T-helper 1 cell treated with Interleukin-12 subunit alpha and Interleukin-12 subunit beta and Interleukin-4 antibody, amounts not matched to agents 30 μg/mL and 1 μg/mL, for 36 hours (primary cell): ENCODE data around the gene ZNF142.
"Not testable (repeated sequence)": the region's sequence is repeated elsewhere in the genome, so short reads cannot be mapped to it uniquely, and the experiment has no call there.

ENCODE experiments used
- H3K27ac Mint-ChIP-seq: one replicate; pipeline ENCODE4 v1.8.0; 2021; ENCODE audit warnings: mild to moderate bottlenecking, mixed read lengths
- H3K27me3 Mint-ChIP-seq: one replicate; pipeline ENCODE4 v1.8.0; 2021; ENCODE audit warnings: low read depth, mixed read lengths
- H3K36me3 Mint-ChIP-seq: one replicate; pipeline ENCODE4 v1.8.0; 2021; ENCODE audit warnings: low read depth, mixed read lengths
- H3K4me1 Mint-ChIP-seq: one replicate; pipeline ENCODE4 v1.8.0; 2021; ENCODE audit warnings: low read depth, mixed read lengths
- H3K4me3 Mint-ChIP-seq: one replicate; pipeline ENCODE4 v1.8.0; 2021; ENCODE audit warnings: mild to moderate bottlenecking, moderate library complexity, mixed read lengths
- H3K9me3 Mint-ChIP-seq: one replicate; pipeline ENCODE4 v1.8.0; 2021; ENCODE audit warnings: mixed read lengths

The ZNF142 gene

GRCh38 chr2:218659258-218659987, at the start of gene ZNF142, which contains the start of gene BCS1L:
TSS of gene ZNF142 (minus strand) at chr2:218659623. CDS start at chr2:218656429, 3,194 bp downstream.
TSS of gene BCS1L (plus strand) at chr2:218659683. CDS start at chr2:218660988, 1,305 bp downstream.
- peaks cover 32% of the 10 kb centered on the region for H3K36me3 Mint-ChIP-seq
- no peaks in the 10 kb centered on the region for H3K27me3 Mint-ChIP-seq
- H3K4me1 Mint-ChIP-seq = peaks cover 18% of the 10 kb centered on the region
- H3K27ac Mint-ChIP-seq = peak within 1 kb of the TSS; percentile 90
- H3K9me3 Mint-ChIP-seq = no peaks in the 10 kb centered on the region
- H3K4me3 Mint-ChIP-seq = peak within 1 kb of the TSS; percentile 96

- peaks cover 9% of the 10 kb centered on the region for H3K27me3 Mint-ChIP-seq
- H3K4me1 Mint-ChIP-seq = peaks cover 14% of the 10 kb centered on the region
- no peak overlapping the region for H3K27ac Mint-ChIP-seq
- H3K36me3 Mint-ChIP-seq = peaks cover 2% of the 10 kb centered on the region
- H3K9me3 Mint-ChIP-seq = no peaks in the 10 kb centered on the region
- H3K4me3 Mint-ChIP-seq = no peak overlapping the region
Observed at GRCh38 chr2:218708086-218708485, 48.7 kb upstream of the ZNF142 start.

- no peak overlapping the region for H3K4me3 Mint-ChIP-seq
- peaks cover 2% of the 10 kb centered on the region for H3K4me1 Mint-ChIP-seq
- no peak overlapping the region for H3K27ac Mint-ChIP-seq
- H3K36me3 Mint-ChIP-seq = no peaks in the 10 kb centered on the region
- peaks cover 9% of the 10 kb centered on the region for H3K27me3 Mint-ChIP-seq
- H3K9me3 Mint-ChIP-seq = no peaks in the 10 kb centered on the region
Observed at GRCh38 chr2:218703341-218703740, 43.9 kb upstream of the ZNF142 start.

GRCh38 chr2:218701806-218702205, 42.4 kb upstream of the ZNF142 start:
- Mint-ChIP-seq H3K27me3 (peaks cover 9% of the 10 kb centered on the region), H3K36me3 (no peaks in the 10 kb centered on the region), H3K4me3 (no peak overlapping the region), H3K27ac (no peak overlapping the region), H3K9me3 (no peaks in the 10 kb centered on the region), H3K4me1 (no peaks in the 10 kb centered on the region)

- no peak overlapping the region for H3K27ac Mint-ChIP-seq
- no peak overlapping the region for H3K4me3 Mint-ChIP-seq
- peaks cover 2% of the 10 kb centered on the region for H3K36me3 Mint-ChIP-seq
- H3K9me3 Mint-ChIP-seq = no peaks in the 10 kb centered on the region
- H3K4me1 Mint-ChIP-seq = no peaks in the 10 kb centered on the region
- peaks cover 6% of the 10 kb centered on the region for H3K27me3 Mint-ChIP-seq
Observed at GRCh38 chr2:218698885-218699284, 39.5 kb upstream of the ZNF142 start.

- H3K27ac Mint-ChIP-seq = no peak overlapping the region
- H3K27me3 Mint-ChIP-seq = no peaks in the 10 kb centered on the region
- H3K9me3 Mint-ChIP-seq = no peaks in the 10 kb centered on the region
- H3K4me3 Mint-ChIP-seq = no peak overlapping the region
- no peaks in the 10 kb centered on the region for H3K4me1 Mint-ChIP-seq
- peaks cover 2% of the 10 kb centered on the region for H3K36me3 Mint-ChIP-seq
Observed at GRCh38 chr2:218694405-218695145, 35.2 kb upstream of the ZNF142 start.

GRCh38 chr2:218691234-218691633, 31.8 kb upstream of the ZNF142 start:
- H3K4me1 Mint-ChIP-seq = peaks cover 2% of the 10 kb centered on the region
- peaks cover 2% of the 10 kb centered on the region for H3K36me3 Mint-ChIP-seq
- no peak overlapping the region for H3K4me3 Mint-ChIP-seq
- H3K27ac Mint-ChIP-seq = no peak overlapping the region
- no peaks in the 10 kb centered on the region for H3K27me3 Mint-ChIP-seq
- H3K9me3 Mint-ChIP-seq = no peaks in the 10 kb centered on the region

- not testable (repeated sequence) for H3K9me3 Mint-ChIP-seq, H3K27me3 Mint-ChIP-seq, H3K36me3 Mint-ChIP-seq, H3K27ac Mint-ChIP-seq, H3K4me1 Mint-ChIP-seq, H3K4me3 Mint-ChIP-seq
Observed at GRCh38 chr2:218687400-218688060, 28.1 kb upstream of the ZNF142 start.

- Mint-ChIP-seq H3K9me3 (no peaks in the 10 kb centered on the region), H3K27me3 (no peaks in the 10 kb centered on the region), H3K36me3 (no peaks in the 10 kb centered on the region), H3K4me3 (no peak overlapping the region), H3K4me1 (no peaks in the 10 kb centered on the region), H3K27ac (no peak overlapping the region)
Observed at GRCh38 chr2:218680061-218680460, 20.6 kb upstream of the ZNF142 start.

- Mint-ChIP-seq H3K4me3 (no peak overlapping the region), H3K27ac (no peak overlapping the region), H3K9me3 (no peaks in the 10 kb centered on the region), H3K27me3 (no peaks in the 10 kb centered on the region), H3K36me3 (no peaks in the 10 kb centered on the region), H3K4me1 (no peaks in the 10 kb centered on the region)
Observed at GRCh38 chr2:218679119-218679518, 19.7 kb upstream of the ZNF142 start.

- Mint-ChIP-seq H3K4me1 (peaks cover 20% of the 10 kb centered on the region), H3K9me3 (no peaks in the 10 kb centered on the region), H3K27me3 (no peaks in the 10 kb centered on the region), H3K27ac (peak within 1 kb of the TSS; percentile 91), H3K36me3 (peaks cover 6% of the 10 kb centered on the region), H3K4me3 (peak within 1 kb of the TSS; percentile 98)
Observed at GRCh38 chr2:218671654-218672566, 12.5 kb upstream of the ZNF142 start, which contains the start of the genes RNF25 and STK36. TSS of gene RNF25 (minus strand) at chr2:218672002. CDS start at chr2:218671970, 32 bp downstream. TSS of gene STK36 (plus strand) at chr2:218672086. CDS start at chr2:218672830, 744 bp downstream.

- H3K27ac Mint-ChIP-seq = peak overlapping the region; percentile 91
Observed at GRCh38 chr2:218671097-218671653, 11.8 kb upstream of the ZNF142 start.

GRCh38 chr2:218664653-218665052, 5.2 kb upstream of the ZNF142 start:
- H3K27me3 Mint-ChIP-seq = no peaks in the 10 kb centered on the region

More at GRCh38 chr2:218671097-218671653, 11.8 kb upstream of the ZNF142 start:
- Mint-ChIP-seq H3K9me3 (no peaks in the 10 kb centered on the region), H3K36me3 (peaks cover 8% of the 10 kb centered on the region), H3K4me3 (peak overlapping the region; percentile 98), H3K4me1 (peaks cover 20% of the 10 kb centered on the region), H3K27me3 (no peaks in the 10 kb centered on the region)

More at GRCh38 chr2:218664653-218665052, 5.2 kb upstream of the ZNF142 start:
- Mint-ChIP-seq H3K36me3 (peaks cover 31% of the 10 kb centered on the region), H3K4me3 (no peak overlapping the region), H3K9me3 (no peaks in the 10 kb centered on the region), H3K27ac (no peak overlapping the region), H3K4me1 (peaks cover 8% of the 10 kb centered on the region)
